Memory B cell (primary cell): Measurements from ENCODE around the gene MIOS.

Experiments used
- ATAC-seq: fragments of 150-1000 bp; cut with Tn5 transposase; 2 replicates; pipeline ENCODE4 v1.10.0; 2021; ENCODE audit warnings: low read depth, mild to moderate bottlenecking, moderate library complexity
- DNase-seq, 2 donors: peaks; one replicate each; pipeline ENCODE4 v3.0.0; 2022; ENCODE audit warnings: low spot score in 2 of 2
- H3K27ac Mint-ChIP-seq: one replicate; pipeline ENCODE4 v1.8.0; 2022; ENCODE audit warnings: mild to moderate bottlenecking, moderate library complexity, mixed read lengths
- H3K27me3 Mint-ChIP-seq: one replicate; pipeline ENCODE4 v1.8.0; 2022; ENCODE audit warnings: mixed read lengths
- H3K36me3 Mint-ChIP-seq: one replicate; pipeline ENCODE4 v1.8.0; 2022; ENCODE audit warnings: mild to moderate bottlenecking, mixed read lengths
- H3K4me1 Mint-ChIP-seq: one replicate; pipeline ENCODE4 v1.8.0; 2022; ENCODE audit warnings: mixed read lengths
- H3K4me3 Mint-ChIP-seq: one replicate; pipeline ENCODE4 v1.8.0; 2022; ENCODE audit warnings: mild to moderate bottlenecking, moderate library complexity, mixed read lengths
- H3K9me3 Mint-ChIP-seq: one replicate; pipeline ENCODE4 v1.8.0; 2022; ENCODE audit warnings: mixed read lengths

MIOS gene

GRCh38 chr7:7566651-7567611, at the start of gene MIOS:
Gene MIOS (plus strand): TSS chr7:7566884. CDS start chr7:7572476, 5,592 bp downstream.
- peaks cover 5% of the 10 kb centered on the region for H3K36me3 Mint-ChIP-seq
- DNase-seq (peak; percentile 89 to 90), ATAC-seq (peak; percentile 80)
- H3K9me3 Mint-ChIP-seq, result no peaks in the 10 kb centered on the region
- H3K27me3 Mint-ChIP-seq, result no peaks in the 10 kb centered on the region
- H3K27ac Mint-ChIP-seq, result no peak within 1 kb of the TSS
- H3K4me1 Mint-ChIP-seq, result peaks cover 30% of the 10 kb centered on the region
- peak within 1 kb of the TSS; percentile 84 for H3K4me3 Mint-ChIP-seq

DNA sequence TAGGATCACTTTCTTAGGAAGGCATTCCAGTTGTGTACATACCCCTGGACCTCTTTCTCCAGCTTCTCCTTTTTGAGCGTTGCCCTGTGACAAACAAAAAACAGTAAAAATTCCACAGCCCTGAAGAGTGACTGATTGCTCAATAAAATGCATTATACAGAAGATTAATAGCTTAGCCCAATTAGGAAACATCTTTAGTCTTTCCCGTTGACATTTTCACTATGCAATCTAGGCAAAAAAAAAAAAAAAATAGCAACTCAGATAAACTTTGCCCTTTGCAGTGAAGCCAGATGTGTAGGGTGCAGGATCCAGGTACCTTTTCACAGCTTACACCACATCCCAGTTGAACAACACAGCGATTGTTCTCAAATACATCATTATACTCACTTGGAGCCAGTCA, 48.9 kb upstream of the MIOS start:
- no peak overlapping the region for H3K4me3 Mint-ChIP-seq
- DNase-seq, result no peak
- H3K36me3 Mint-ChIP-seq, result no peaks in the 10 kb centered on the region
- H3K27ac Mint-ChIP-seq, result no peak overlapping the region
- no peak for ATAC-seq
- H3K4me1 Mint-ChIP-seq, result peaks cover 2% of the 10 kb centered on the region
- H3K9me3 Mint-ChIP-seq, result no peaks in the 10 kb centered on the region
- H3K27me3 Mint-ChIP-seq, result no peaks in the 10 kb centered on the region

DNA sequence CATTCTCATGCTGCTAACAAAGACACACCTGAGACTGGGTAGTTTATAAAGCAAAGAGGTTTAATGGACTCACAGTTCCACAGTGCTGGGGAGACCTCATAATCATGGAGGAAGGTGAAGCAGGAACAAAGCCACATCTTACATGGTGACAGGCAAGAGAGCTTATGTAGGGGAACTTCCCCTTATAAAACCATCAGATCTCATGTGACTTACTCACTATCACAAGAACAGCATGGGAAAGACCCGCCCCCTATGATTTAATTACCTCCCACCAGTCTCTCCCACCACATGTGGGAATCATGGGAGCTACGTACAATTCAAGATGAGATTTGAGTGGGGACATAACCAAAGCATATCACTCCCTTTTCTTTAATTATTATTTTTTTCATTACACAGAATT, 47.6 kb upstream of the MIOS start:
- Mint-ChIP-seq H3K27me3 (no peaks in the 10 kb centered on the region), H3K4me3 (no peak overlapping the region), H3K27ac (no peak overlapping the region), H3K9me3 (no peaks in the 10 kb centered on the region), H3K4me1 (peaks cover 2% of the 10 kb centered on the region), H3K36me3 (no peaks in the 10 kb centered on the region)
- ATAC-seq, result peak; percentile 45
- no peak for DNase-seq

GRCh38 chr7:7519528-7519927, 47.2 kb upstream of the MIOS start:
- Mint-ChIP-seq H3K9me3 (no peaks in the 10 kb centered on the region), H3K27me3 (no peaks in the 10 kb centered on the region), H3K4me1 (peaks cover 2% of the 10 kb centered on the region), H3K27ac (no peak overlapping the region), H3K4me3 (no peak overlapping the region), H3K36me3 (no peaks in the 10 kb centered on the region)
- ATAC-seq (no peak), DNase-seq (no peak)

GRCh38 chr7:7521259-7521658, 45.4 kb upstream of the MIOS start:
- H3K4me1 Mint-ChIP-seq, result peaks cover 2% of the 10 kb centered on the region
- no peaks in the 10 kb centered on the region for H3K27me3 Mint-ChIP-seq
- H3K27ac Mint-ChIP-seq, result no peak overlapping the region
- H3K9me3 Mint-ChIP-seq, result no peaks in the 10 kb centered on the region
- ATAC-seq, result no peak
- H3K4me3 Mint-ChIP-seq, result no peak overlapping the region
- no peaks in the 10 kb centered on the region for H3K36me3 Mint-ChIP-seq
- no peak for DNase-seq

DNA sequence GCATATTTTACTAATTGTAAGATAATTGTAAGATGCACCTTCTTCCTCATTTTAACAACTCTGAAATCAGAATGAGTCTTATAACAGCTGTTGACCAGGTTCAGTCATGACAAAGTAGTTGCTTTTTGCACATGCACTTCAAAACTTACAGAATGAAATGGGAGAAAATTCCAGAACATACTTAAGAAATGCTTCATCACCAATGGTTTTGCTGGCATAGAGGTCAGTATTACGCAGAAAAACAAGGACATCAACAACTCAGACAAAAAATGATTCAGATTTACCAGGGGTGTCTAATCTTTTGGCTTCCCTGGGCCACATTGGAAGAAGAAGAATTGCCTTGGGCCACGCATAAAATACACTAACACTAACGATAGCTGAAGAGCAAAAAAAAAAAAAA, 44.3 kb upstream of the MIOS start:
- DNase-seq (no peak), ATAC-seq (no peak)
- Mint-ChIP-seq H3K4me3 (no peak overlapping the region), H3K4me1 (peaks cover 2% of the 10 kb centered on the region), H3K9me3 (no peaks in the 10 kb centered on the region), H3K36me3 (no peaks in the 10 kb centered on the region), H3K27ac (no peak overlapping the region), H3K27me3 (peaks cover 3% of the 10 kb centered on the region)

DNA sequence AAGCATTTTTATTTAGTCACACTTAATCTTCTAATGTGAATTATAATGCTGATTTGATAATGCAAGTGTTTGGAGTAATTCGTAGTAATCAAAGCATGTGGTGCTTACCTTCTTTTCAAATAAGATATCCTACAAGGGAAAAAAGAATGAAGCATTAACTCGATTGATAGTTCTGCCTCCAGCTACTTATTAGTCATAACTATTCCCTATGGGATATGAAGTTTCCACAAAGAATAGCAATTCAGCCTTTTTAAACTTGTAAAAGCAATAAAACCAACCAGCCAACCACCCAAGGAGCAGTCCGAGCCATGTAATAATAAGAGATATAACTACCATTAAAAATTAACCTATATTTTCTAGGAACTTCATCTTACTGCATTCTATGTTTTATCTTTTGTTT, 42.6 kb upstream of the MIOS start:
- no peak for ATAC-seq
- Mint-ChIP-seq H3K36me3 (no peaks in the 10 kb centered on the region), H3K27me3 (peaks cover 3% of the 10 kb centered on the region), H3K4me1 (peaks cover 2% of the 10 kb centered on the region), H3K4me3 (no peak overlapping the region), H3K9me3 (no peaks in the 10 kb centered on the region), H3K27ac (no peak overlapping the region)
- no peak for DNase-seq

DNA sequence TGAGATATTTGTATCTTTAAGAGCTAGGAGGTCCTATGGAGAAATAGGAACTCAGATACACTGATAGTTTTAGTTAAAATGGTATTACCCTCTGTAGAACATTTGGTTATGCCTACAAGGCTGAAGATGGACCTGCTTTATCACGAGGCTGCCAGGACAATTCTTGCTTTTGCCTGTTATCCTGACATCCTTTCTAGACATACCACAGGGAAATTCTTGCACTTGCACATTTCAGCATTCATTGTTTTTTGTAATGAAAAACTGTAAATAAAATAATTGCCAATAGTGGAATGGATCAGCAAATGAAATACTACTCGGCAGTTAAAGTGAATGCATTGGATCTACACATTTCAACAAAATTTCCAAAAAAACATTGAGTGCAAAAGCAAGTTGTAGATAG, 40.7 kb upstream of the MIOS start:
- no peak overlapping the region for H3K27ac Mint-ChIP-seq
- no peaks in the 10 kb centered on the region for H3K9me3 Mint-ChIP-seq
- H3K27me3 Mint-ChIP-seq, result peaks cover 3% of the 10 kb centered on the region
- H3K4me1 Mint-ChIP-seq, result peaks cover 2% of the 10 kb centered on the region
- no peak overlapping the region for H3K4me3 Mint-ChIP-seq
- no peaks in the 10 kb centered on the region for H3K36me3 Mint-ChIP-seq
- no peak for DNase-seq
- no peak for ATAC-seq

- Mint-ChIP-seq H3K27ac (no peak overlapping the region), H3K4me1 (no peaks in the 10 kb centered on the region), H3K36me3 (no peaks in the 10 kb centered on the region), H3K9me3 (no peaks in the 10 kb centered on the region), H3K4me3 (no peak overlapping the region), H3K27me3 (peaks cover 3% of the 10 kb centered on the region)
- DNase-seq (no peak), ATAC-seq (no peak)
Observed at GRCh38 chr7:7527047-7527446, 39.6 kb upstream of the MIOS start.

GRCh38 chr7:7529328-7529727, 37.4 kb upstream of the MIOS start:
- no peaks in the 10 kb centered on the region for H3K4me1 Mint-ChIP-seq
- H3K27ac Mint-ChIP-seq, result no peak overlapping the region
- DNase-seq (no peak), ATAC-seq (no peak)
- peaks cover 3% of the 10 kb centered on the region for H3K27me3 Mint-ChIP-seq
- no peaks in the 10 kb centered on the region for H3K9me3 Mint-ChIP-seq
- no peak overlapping the region for H3K4me3 Mint-ChIP-seq
- no peaks in the 10 kb centered on the region for H3K36me3 Mint-ChIP-seq

- Mint-ChIP-seq H3K36me3 (no peaks in the 10 kb centered on the region), H3K4me3 (no peak overlapping the region), H3K27ac (no peak overlapping the region), H3K27me3 (peaks cover 2% of the 10 kb centered on the region), H3K4me1 (no peaks in the 10 kb centered on the region), H3K9me3 (no peaks in the 10 kb centered on the region)
- ATAC-seq, result no peak
- no peak for DNase-seq
Observed at GRCh38 chr7:7533831-7534430, 32.8 kb upstream of the MIOS start.

DNA sequence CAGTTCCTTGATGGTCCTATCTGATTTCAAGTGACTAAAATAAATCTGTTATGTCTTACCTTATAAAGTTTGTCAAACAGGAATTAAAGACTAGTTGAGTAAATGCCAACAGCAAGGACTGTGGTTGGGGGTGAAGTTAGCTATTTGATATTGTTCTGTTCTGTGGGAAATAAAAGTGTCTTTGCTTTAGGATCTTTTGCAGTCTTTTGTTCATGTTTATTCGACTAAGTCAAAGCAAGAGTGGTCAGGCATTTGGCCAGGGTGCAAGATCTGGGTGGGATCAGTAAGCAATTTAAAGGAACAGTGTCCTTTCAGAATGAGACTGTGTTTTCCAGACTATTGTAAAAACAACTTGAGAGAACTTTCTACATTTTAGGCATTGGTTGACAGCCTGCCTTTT, 31.0 kb upstream of the MIOS start, which contains the start of gene COL28A1:
COL28A1 (minus strand) TSS at position 183 of the 400 bp plus-strand sequence. CDS start 2,998 bp downstream, outside the sequence.
- Mint-ChIP-seq H3K27me3 (peaks cover 2% of the 10 kb centered on the region), H3K4me1 (no peaks in the 10 kb centered on the region), H3K27ac (no peak within 1 kb of the TSS), H3K4me3 (no peak within 1 kb of the TSS), H3K36me3 (no peaks in the 10 kb centered on the region), H3K9me3 (no peaks in the 10 kb centered on the region)
- no peak for ATAC-seq
- DNase-seq, result no peak

GRCh38 chr7:7536396-7537019, 30.2 kb upstream of the MIOS start:
- H3K4me3 Mint-ChIP-seq, result no peak overlapping the region
- peaks cover 2% of the 10 kb centered on the region for H3K4me1 Mint-ChIP-seq
- no peaks in the 10 kb centered on the region for H3K9me3 Mint-ChIP-seq
- ATAC-seq, result no peak
- H3K27me3 Mint-ChIP-seq, result peaks cover 2% of the 10 kb centered on the region
- H3K36me3 Mint-ChIP-seq, result no peaks in the 10 kb centered on the region
- no peak for DNase-seq
- no peak overlapping the region for H3K27ac Mint-ChIP-seq

- Mint-ChIP-seq H3K4me1 (peaks cover 3% of the 10 kb centered on the region), H3K27me3 (peaks cover 2% of the 10 kb centered on the region), H3K27ac (no peak overlapping the region), H3K36me3 (no peaks in the 10 kb centered on the region), H3K4me3 (no peak overlapping the region), H3K9me3 (no peaks in the 10 kb centered on the region)
- no peak for ATAC-seq
- DNase-seq, result no peak
Observed at GRCh38 chr7:7537711-7538110, 29.0 kb upstream of the MIOS start.
